IMR-90 (cell line): ENCODE data around the gene MAPK10. TPM values are rescaled to one million over a fixed set of nuclear protein-coding genes. Genes with fewer than 3 reads are reported as not detected.

Experiments
- ATAC-seq: fragments of 200-7000 bp; cut with Tn5 transposase; 2 replicates; pipeline ENCODE4 v1.9.1; 2020; ENCODE audit warnings: low read depth, mild to moderate bottlenecking, moderate library complexity
- BruUV-seq: library from RNA; stranded (reverse); fragments of 400-500 nt; replicated peaks from 2 replicates; lab custom pipeline; 2021; lab: Mats Ljungman, UMichigan
- CTCF ChIA-PET: fragments of 300-600 bp; formaldehyde crosslinking; extraction: SDS; loops from one replicate; lab custom pipeline; 2021; ENCODE audit warnings: antibody characterized with exemption; lab: Yijun Ruan, JAX
- POLR2A ChIA-PET: fragments of 300-600 bp; sonication (Branson Sonifier 250); formaldehyde crosslinking; loops from one replicate; lab custom pipeline; 2022; ENCODE audit warnings: antibody characterized with exemption; ENCODE audit not compliant: unreplicated experiment; lab: Charles Lee
- DNase-seq: peaks from one replicate; pipeline ENCODE4 v3.0.0; 2013
- H2AFZ ChIP-seq: replicated peaks from 2 replicates; pipeline ENCODE3; 2013; ENCODE audit warnings: low read length, mild to moderate bottlenecking; ENCODE audit not compliant: poor library complexity
- H2AK5ac ChIP-seq: 2 replicates; pipeline ENCODE4 v1.6.1; 2013; ENCODE audit warnings: low read depth, low read length, inconsistent platforms
- H2AK9ac ChIP-seq: replicated peaks from 2 replicates; pipeline ENCODE3; 2013; ENCODE audit warnings: mild to moderate bottlenecking, low read depth, low read length, moderate library complexity; ENCODE audit not compliant: poor library complexity
- H2BK120ac ChIP-seq: 2 replicates; pipeline ENCODE4 v1.6.1; 2013; ENCODE audit warnings: low read depth, low read length, inconsistent platforms
- H2BK15ac ChIP-seq: 3 replicates; pipeline ENCODE4 v1.6.1; 2013; ENCODE audit warnings: low read depth, low read length, inconsistent platforms
- H2BK20ac ChIP-seq: 2 replicates; pipeline ENCODE4 v1.6.1; 2013; ENCODE audit warnings: low read depth, mild to moderate bottlenecking, inconsistent platforms, low read length, moderate library complexity
- H2BK5ac ChIP-seq: 2 replicates; pipeline ENCODE4 v1.6.1; 2013; ENCODE audit warnings: mild to moderate bottlenecking, low read depth, low read length, inconsistent platforms; ENCODE audit not compliant: poor library complexity, severe bottlenecking
- H3K14ac ChIP-seq: replicated peaks from 2 replicates; pipeline ENCODE4 v1.6.1; 2013; ENCODE audit warnings: low read depth, low read length, inconsistent platforms
- H3K18ac ChIP-seq: 2 replicates; pipeline ENCODE4 v1.6.1; 2013; ENCODE audit warnings: low read depth, low read length, control low read depth
- H3K23ac ChIP-seq: 2 replicates; pipeline ENCODE4 v1.6.1; 2013; ENCODE audit warnings: low read depth, low read length, inconsistent platforms
- H3K27ac ChIP-seq: 2 replicates; pipeline ENCODE4 v1.5.1; 2013; ENCODE audit warnings: mild to moderate bottlenecking, control low read depth, low read length; ENCODE audit not compliant: insufficient read depth
- H3K27me3 ChIP-seq: 2 replicates; pipeline ENCODE4 v1.6.1; 2013; ENCODE audit warnings: low read length; ENCODE audit not compliant: control insufficient read depth, insufficient read depth
- H3K36me3 ChIP-seq: 2 replicates; pipeline ENCODE4 v1.6.1; 2013; ENCODE audit warnings: low read length, mixed read lengths; ENCODE audit not compliant: control insufficient read depth, insufficient read depth
- H3K4ac ChIP-seq: 2 replicates; pipeline ENCODE4 v1.6.1; 2013; ENCODE audit warnings: low read depth, low read length, inconsistent platforms
- H3K4me1 ChIP-seq: 2 replicates; pipeline ENCODE4 v1.6.1; 2013; ENCODE audit warnings: low read length, mixed read lengths; ENCODE audit not compliant: control insufficient read depth, insufficient read depth
- H3K4me2 ChIP-seq: 2 replicates; pipeline ENCODE4 v1.6.1; 2013; ENCODE audit warnings: low read depth, mild to moderate bottlenecking, control low read depth, low read length, moderate library complexity
- H3K4me3 ChIP-seq: 2 replicates; pipeline ENCODE4 v1.5.1; 2013; ENCODE audit warnings: low read depth, mild to moderate bottlenecking, control low read depth, low read length, moderate library complexity; ENCODE audit not compliant: insufficient read depth
- H3K56ac ChIP-seq: 2 replicates; pipeline ENCODE4 v1.6.1; 2013; ENCODE audit warnings: low read length, inconsistent platforms; ENCODE audit not compliant: insufficient read depth; ENCODE audit errors: extremely low read depth
- H3K79me1 ChIP-seq, 2 experiments: 2 replicates each; pipeline ENCODE4 v1.6.1; 2013; ENCODE audit warnings: low read length in 2 of 2, inconsistent platforms in 1 of 2, low read depth in 1 of 2
- H3K9ac ChIP-seq: 2 replicates; pipeline ENCODE4 v1.6.1; 2013; ENCODE audit warnings: low read depth, low read length, control low read depth
- H3K9me1 ChIP-seq: 2 replicates; pipeline ENCODE4 v1.6.1; 2013; ENCODE audit warnings: low read length, inconsistent platforms; ENCODE audit not compliant: insufficient read depth
- H3K9me3 ChIP-seq: 2 replicates; pipeline ENCODE4 v1.6.1; 2013; ENCODE audit warnings: low read length; ENCODE audit not compliant: control insufficient read depth, insufficient read depth
- H4K20me1 ChIP-seq: 2 replicates; pipeline ENCODE4 v1.6.1; 2013; ENCODE audit warnings: low read length, inconsistent platforms; ENCODE audit not compliant: insufficient read depth
- H4K5ac ChIP-seq: 2 replicates; pipeline ENCODE4 v1.6.1; 2013; ENCODE audit warnings: mild to moderate bottlenecking, low read depth, low read length, control low read depth
- H4K8ac ChIP-seq, 2 experiments: 2 replicates each; pipeline ENCODE4 v1.6.1; 2013; ENCODE audit warnings: low read depth in 2 of 2, low read length in 2 of 2, control low read depth in 1 of 2, inconsistent platforms in 1 of 2
- H4K91ac ChIP-seq: 2 replicates; pipeline ENCODE4 v1.6.1; 2013; ENCODE audit warnings: low read depth, low read length, inconsistent platforms; ENCODE audit not compliant: insufficient read depth
- BHLHE40 ChIP-seq: fragments of 150-350 bp; IDR thresholded peaks from 2 replicates; pipeline ENCODE4 v1.6.1; 2016; ENCODE audit warnings: mild to moderate bottlenecking, low read depth, low read length
- CEBPB ChIP-seq: IDR thresholded peaks from 2 replicates; pipeline ENCODE4 v1.6.1; 2012; ENCODE audit warnings: low read depth, low read length, improper control_type of control experiment
- CHD1 ChIP-seq: IDR thresholded peaks from 2 replicates; pipeline ENCODE4 v1.6.1; 2012; ENCODE audit warnings: low read depth, low read length, improper control_type of control experiment
- ELK1 ChIP-seq: fragments of 150-350 bp; IDR thresholded peaks from 2 replicates; pipeline ENCODE4 v1.6.1; 2016; ENCODE audit warnings: low read depth, mild to moderate bottlenecking, low read length, moderate library complexity, borderline replicate concordance
- FOS ChIP-seq: fragments of 150-350 bp; IDR thresholded peaks from 2 replicates; pipeline ENCODE4 v1.6.1; 2016; ENCODE audit warnings: low read depth, low read length
- MAFK ChIP-seq: IDR thresholded peaks from 2 replicates; pipeline ENCODE4 v1.6.1; 2012; ENCODE audit warnings: low read depth, low read length, improper control_type of control experiment
- MAZ ChIP-seq: IDR thresholded peaks from 2 replicates; pipeline ENCODE4 v1.6.1; 2012; ENCODE audit warnings: low read depth, mild to moderate bottlenecking, low read length, improper control_type of control experiment, moderate library complexity, borderline replicate concordance
- MXI1 ChIP-seq: IDR thresholded peaks from 2 replicates; pipeline ENCODE4 v1.6.1; 2012; ENCODE audit warnings: low read depth, mild to moderate bottlenecking, low read length, moderate library complexity, borderline replicate concordance
- NFE2L2 ChIP-seq: fragments of 150-350 bp; IDR thresholded peaks from 2 replicates; pipeline ENCODE4 v1.6.1; 2016; ENCODE audit warnings: low read depth, mild to moderate bottlenecking, low read length
- POLR2A ChIP-seq: IDR thresholded peaks from 2 replicates; pipeline ENCODE4 v1.6.1; 2012; ENCODE audit warnings: mild to moderate bottlenecking, low read depth, low read length
- RAD21 ChIP-seq: IDR thresholded peaks from 2 replicates; pipeline ENCODE4 v1.6.1; 2012; ENCODE audit warnings: low read length, improper control_type of control experiment
- RCOR1 ChIP-seq: IDR thresholded peaks from 2 replicates; pipeline ENCODE4 v1.6.1; 2012; ENCODE audit warnings: mild to moderate bottlenecking, low read length, improper control_type of control experiment; ENCODE audit not compliant: insufficient replicate concordance
- RFX5 ChIP-seq: IDR thresholded peaks from 2 replicates; pipeline ENCODE4 v1.8.0; 2012; ENCODE audit warnings: low read depth, mild to moderate bottlenecking, low read length, moderate library complexity
- SMC3 ChIP-seq: fragments of 150-350 bp; IDR thresholded peaks from 2 replicates; pipeline ENCODE4 v1.6.1; 2016; ENCODE audit warnings: low read depth, mild to moderate bottlenecking, antibody characterized with exemption, low read length, moderate library complexity
- WGBS, 2 experiments: methylation state at CpG; one replicate each; pipeline versions ENCODE4 v1.1.5 to v1.1.7; 2013; ENCODE audit warnings: missing lambda C conversion rate in 2 of 2; ENCODE audit not compliant: insufficient read length in 1 of 2; ENCODE audit errors: extremely low coverage in 2 of 2; 5-methylcytosine and 5-hydroxymethylcytosine counted together
- dilution Hi-C: fragments of 300-500 bp; cut with HindIII; formaldehyde crosslinking; loops from one replicate; pipeline ENCODE4 v1.14.3; 2018; ENCODE audit warnings: low sequenced_read_pairs; ENCODE audit not compliant: unreplicated experiment
- in situ Hi-C: fragments of 300-500 bp; cut with MboI; formaldehyde crosslinking; loops from 3 replicates; pipeline ENCODE4 v1.14.3; 2019; ENCODE audit warnings: low sequenced_read_pairs, inconsistent platforms, mixed read lengths
- intact Hi-C: fragments of 100-400 bp; cut with micrococcal nuclease; formaldehyde crosslinking; loops from 2 replicates; pipeline ENCODE4 v1.10.0; 2022
- polyA plus RNA-seq, 3 experiments: library from polyadenylated mRNA; depleted of rRNA; stranded (reverse); fragments of >200 nt; gene quantifications; 2 replicates each; pipeline ENCODE4 v1.2.3, GENCODE V29; 2012; ENCODE audit warnings: low replicate concordance in 1 of 3
- total RNA-seq: library from RNA; depleted of rRNA; stranded (reverse); fragments of >200 nt; gene quantifications from 2 replicates; pipeline ENCODE4 v1.2.3, GENCODE V29; 2012
- TF ChIP-seq, protein P1 (sequence below): conservative IDR thresholded peaks from 2 replicates; pipeline ENCODE4 v1.5.1; 2012; ENCODE audit warnings: mild to moderate bottlenecking, low read depth, low read length, improper control_type of control experiment
- TF ChIP-seq, protein P2 (sequence below): fragments of 150-350 bp; IDR thresholded peaks from 2 replicates; pipeline ENCODE4 v1.6.1; 2017; ENCODE audit warnings: mild to moderate bottlenecking, antibody characterized with exemption, low read length, low read depth

The MAPK10 gene
- total and polyA plus RNA-seq, 2 of the 4 experiments (the other 2 are of a cell fraction): 2.8 to 6.5 TPM

DNA sequence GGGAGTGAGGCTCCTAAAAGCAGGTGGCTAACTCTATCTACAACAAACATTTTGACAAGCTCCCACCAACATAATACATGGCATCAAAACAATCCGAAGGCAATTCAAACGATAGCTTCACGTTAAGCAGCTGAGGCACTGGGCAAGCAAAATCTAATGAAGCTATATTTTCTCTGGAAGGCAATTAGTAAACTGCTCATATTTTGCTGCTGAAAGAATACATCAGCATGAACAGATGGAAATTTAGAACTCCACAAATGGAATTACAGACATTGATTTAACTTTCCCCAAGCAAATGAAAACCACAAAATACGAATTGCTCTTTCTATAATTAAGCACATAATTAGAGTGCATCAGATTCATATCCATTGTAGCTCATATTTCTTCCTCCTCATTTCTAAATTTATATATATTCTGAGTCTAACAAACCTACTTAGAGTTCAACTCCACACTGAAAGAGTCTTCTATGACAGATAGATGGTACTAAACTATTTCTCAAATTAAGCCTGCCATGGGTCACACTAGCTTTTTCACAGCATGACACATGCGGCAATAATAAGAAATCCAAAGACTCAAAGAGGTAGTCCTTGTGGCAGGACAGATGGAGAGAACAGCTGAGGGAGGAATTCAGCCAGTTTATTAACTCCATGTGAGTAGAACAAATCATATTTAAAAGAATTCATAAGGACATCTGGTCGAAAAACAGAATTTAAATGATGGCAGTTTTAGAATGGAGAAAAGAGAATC, 305.4 kb downstream of the MAPK10 start:
- DNase-seq (no peak), ATAC-seq (no peak)
- Histone ChIP-seq H4K5ac (no peak overlapping the region), H2AK5ac (no peak overlapping the region), H3K9ac (no peak overlapping the region), H2BK20ac (no peak overlapping the region), H3K4ac (no peak overlapping the region), H3K27me3 (no peaks in the 10 kb centered on the region), H2AFZ (no peak overlapping the region), H3K4me1 (no peaks in the 10 kb centered on the region), H3K36me3 (no peaks in the 10 kb centered on the region), H3K56ac (no peak overlapping the region), H3K9me1 (no peaks in the 10 kb centered on the region), H3K79me1 (no peaks in the 10 kb centered on the region), H2BK5ac (no peak overlapping the region), H3K4me3 (no peak overlapping the region), H3K9me3 (no peaks in the 10 kb centered on the region), H2AK9ac (no peak overlapping the region), H2BK120ac (no peak overlapping the region), H2BK15ac (no peak overlapping the region), H4K8ac (no peak overlapping the region), H3K18ac (no peak overlapping the region), H4K91ac (no peak overlapping the region), H3K14ac (no peak overlapping the region), H4K20me1 (no peaks in the 10 kb centered on the region), H3K23ac (no peak overlapping the region), H3K27ac (no peak overlapping the region), H3K4me2 (no peak overlapping the region)
- ChIA-PET POLR2A (no interaction called here), CTCF (interaction anchor here (0.9 kb wide), 1 partner anchor 258 kb away, joined by 3 read pairs; no protein-coding TSS in a partner anchor)
- in situ Hi-C loops (no loop called here), intact Hi-C loops (no loop called here), dilution Hi-C loops (no loop called here)
- no peak for TF ChIP-seq SMC3
- TF ChIP-seq POLR2A: no peak
- TF ChIP-seq ELK1: no peak
- TF ChIP-seq BHLHE40: no peak
- no peak for TF ChIP-seq CHD1
- TF ChIP-seq, protein P1, sequence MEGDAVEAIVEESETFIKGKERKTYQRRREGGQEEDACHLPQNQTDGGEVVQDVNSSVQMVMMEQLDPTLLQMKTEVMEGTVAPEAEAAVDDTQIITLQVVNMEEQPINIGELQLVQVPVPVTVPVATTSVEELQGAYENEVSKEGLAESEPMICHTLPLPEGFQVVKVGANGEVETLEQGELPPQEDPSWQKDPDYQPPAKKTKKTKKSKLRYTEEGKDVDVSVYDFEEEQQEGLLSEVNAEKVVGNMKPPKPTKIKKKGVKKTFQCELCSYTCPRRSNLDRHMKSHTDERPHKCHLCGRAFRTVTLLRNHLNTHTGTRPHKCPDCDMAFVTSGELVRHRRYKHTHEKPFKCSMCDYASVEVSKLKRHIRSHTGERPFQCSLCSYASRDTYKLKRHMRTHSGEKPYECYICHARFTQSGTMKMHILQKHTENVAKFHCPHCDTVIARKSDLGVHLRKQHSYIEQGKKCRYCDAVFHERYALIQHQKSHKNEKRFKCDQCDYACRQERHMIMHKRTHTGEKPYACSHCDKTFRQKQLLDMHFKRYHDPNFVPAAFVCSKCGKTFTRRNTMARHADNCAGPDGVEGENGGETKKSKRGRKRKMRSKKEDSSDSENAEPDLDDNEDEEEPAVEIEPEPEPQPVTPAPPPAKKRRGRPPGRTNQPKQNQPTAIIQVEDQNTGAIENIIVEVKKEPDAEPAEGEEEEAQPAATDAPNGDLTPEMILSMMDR: no peak
- no peak for TF ChIP-seq CEBPB
- no peak for TF ChIP-seq RFX5
- TF ChIP-seq RCOR1: no peak
- TF ChIP-seq MAFK: no peak
- TF ChIP-seq NFE2L2: no peak
- TF ChIP-seq MAZ: no peak
- TF ChIP-seq RAD21: no peak
- TF ChIP-seq, protein P2, sequence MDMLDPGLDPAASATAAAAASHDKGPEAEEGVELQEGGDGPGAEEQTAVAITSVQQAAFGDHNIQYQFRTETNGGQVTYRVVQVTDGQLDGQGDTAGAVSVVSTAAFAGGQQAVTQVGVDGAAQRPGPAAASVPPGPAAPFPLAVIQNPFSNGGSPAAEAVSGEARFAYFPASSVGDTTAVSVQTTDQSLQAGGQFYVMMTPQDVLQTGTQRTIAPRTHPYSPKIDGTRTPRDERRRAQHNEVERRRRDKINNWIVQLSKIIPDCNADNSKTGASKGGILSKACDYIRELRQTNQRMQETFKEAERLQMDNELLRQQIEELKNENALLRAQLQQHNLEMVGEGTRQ: no peak
- TF ChIP-seq FOS: no peak
- no peak for TF ChIP-seq MXI1
- WGBS, 2 experiments: no CpG with 5 or more reads among the region's 6 CpGs
- BruUV-seq: no TSS peak
